CD4-positive, alpha-beta T cell (primary cell): ENCODE results near the gene SAE1. TPM values are rescaled to one million over a fixed set of nuclear protein-coding genes. Genes with fewer than 3 reads are reported as not detected.
A peak's percentile ranks its signal among the peaks of the same experiment; 100 is the strongest.

Source experiments
- ATAC-seq: fragments of 200-7000 bp; cut with Tn5 transposase; one replicate; pipeline ENCODE4 v1.10.0; 2022; ENCODE audit warnings: mild to moderate bottlenecking; ENCODE audit not compliant: poor library complexity
- CTCF ChIA-PET: fragments of 350-600 bp; sonication (Branson Sonifier 250); formaldehyde crosslinking; loops from one replicate; lab custom pipeline; 2021; ENCODE audit warnings: antibody characterized with exemption, inconsistent platforms; lab: Charles Lee
- POLR2A ChIA-PET: fragments of 350-600 bp; sonication (Branson Sonifier 250); formaldehyde crosslinking; loops from one replicate; lab custom pipeline; 2021; ENCODE audit warnings: antibody characterized with exemption, inconsistent platforms; lab: Charles Lee
- DNase-seq, 14 experiments: peaks; one replicate each; pipeline ENCODE4 v3.0.0-alpha.2; 2013 to 2020; ENCODE audit warnings: mixed read lengths in 2 of 14
- H3K27ac ChIP-seq, 2 donors: one replicate each; pipeline versions ENCODE4 v1.5.1 to v1.7.0; 2013; ENCODE audit warnings: low read length in 2 of 2, low read depth in 1 of 2, mild to moderate bottlenecking in 1 of 2
- H3K27me3 ChIP-seq, 2 experiments: 1 replicate in 1 of 2; 2 replicates in 1 of 2; pipeline versions ENCODE4 v1.6.1 to v1.7.0; 2013; ENCODE audit warnings: low read length in 2 of 2, control low read depth in 1 of 2, mild to moderate bottlenecking in 1 of 2, moderate library complexity in 1 of 2; ENCODE audit not compliant: insufficient read depth in 2 of 2, control insufficient read depth in 1 of 2
- H3K36me3 ChIP-seq: one replicate; pipeline ENCODE4 v1.6.1; 2013; ENCODE audit warnings: low read length, control low read depth; ENCODE audit not compliant: insufficient read depth
- H3K4me1 ChIP-seq: one replicate; pipeline ENCODE4 v1.6.1; 2013; ENCODE audit warnings: low read length, control low read depth; ENCODE audit not compliant: insufficient read depth
- H3K4me3 ChIP-seq: one replicate; pipeline ENCODE4 v1.5.1; 2013; ENCODE audit warnings: mild to moderate bottlenecking, low read length, moderate library complexity
- H3K9me3 ChIP-seq, 2 experiments: 1 replicate in 1 of 2; 2 replicates in 1 of 2; pipeline versions ENCODE4 v1.6.1 to v1.7.0; 2013; ENCODE audit warnings: low read length in 2 of 2, mild to moderate bottlenecking in 2 of 2, control low read depth in 1 of 2, moderate library complexity in 1 of 2; ENCODE audit not compliant: control insufficient read depth in 1 of 2, insufficient read depth in 1 of 2
- H3K27ac Mint-ChIP-seq: one replicate; pipeline ENCODE4 v1.8.0; 2020; ENCODE audit warnings: mixed read lengths
- H3K27me3 Mint-ChIP-seq: one replicate; pipeline ENCODE4 v1.8.0; 2021; ENCODE audit warnings: mixed read lengths
- H3K36me3 Mint-ChIP-seq: one replicate; pipeline ENCODE4 v1.8.0; 2021; ENCODE audit warnings: low read depth, mixed read lengths
- H3K4me1 Mint-ChIP-seq: one replicate; pipeline ENCODE4 v1.8.0; 2021; ENCODE audit warnings: low read depth, mixed read lengths
- H3K4me3 Mint-ChIP-seq: one replicate; pipeline ENCODE4 v1.8.0; 2020; ENCODE audit warnings: mild to moderate bottlenecking, mixed read lengths
- H3K9me3 Mint-ChIP-seq: one replicate; pipeline ENCODE4 v1.8.0; 2020; ENCODE audit warnings: mixed read lengths
- intact Hi-C, 2 experiments: fragments of 100-400 bp; cut with DNase I in 1 of 2; cut with micrococcal nuclease in 1 of 2; formaldehyde crosslinking; loops; one replicate each; pipeline versions ENCODE4 v1.15.1 to v1.9.0; 2023 to 2025; cut with DNase I, micrococcal nuclease
- total RNA-seq, 174 experiments: library from RNA in 2 of 174; stranded (reverse) in 2 of 174; gene quantifications; one replicate each; pipeline ENCODE4 v1.2.3 and lab custom pipeline; 2021 to 2026
- TF ChIP-seq, protein P1 (sequence below): fragments of 200-600 bp; IDR thresholded peaks from one replicate; pipeline ENCODE4 v1.8.0; 2022; ENCODE audit warnings: antibody characterized with exemption, mild to moderate bottlenecking

The SAE1 gene
- total RNA-seq, 2 experiments from 2014 or later, result 29.6 to 30.9 TPM

DNA sequence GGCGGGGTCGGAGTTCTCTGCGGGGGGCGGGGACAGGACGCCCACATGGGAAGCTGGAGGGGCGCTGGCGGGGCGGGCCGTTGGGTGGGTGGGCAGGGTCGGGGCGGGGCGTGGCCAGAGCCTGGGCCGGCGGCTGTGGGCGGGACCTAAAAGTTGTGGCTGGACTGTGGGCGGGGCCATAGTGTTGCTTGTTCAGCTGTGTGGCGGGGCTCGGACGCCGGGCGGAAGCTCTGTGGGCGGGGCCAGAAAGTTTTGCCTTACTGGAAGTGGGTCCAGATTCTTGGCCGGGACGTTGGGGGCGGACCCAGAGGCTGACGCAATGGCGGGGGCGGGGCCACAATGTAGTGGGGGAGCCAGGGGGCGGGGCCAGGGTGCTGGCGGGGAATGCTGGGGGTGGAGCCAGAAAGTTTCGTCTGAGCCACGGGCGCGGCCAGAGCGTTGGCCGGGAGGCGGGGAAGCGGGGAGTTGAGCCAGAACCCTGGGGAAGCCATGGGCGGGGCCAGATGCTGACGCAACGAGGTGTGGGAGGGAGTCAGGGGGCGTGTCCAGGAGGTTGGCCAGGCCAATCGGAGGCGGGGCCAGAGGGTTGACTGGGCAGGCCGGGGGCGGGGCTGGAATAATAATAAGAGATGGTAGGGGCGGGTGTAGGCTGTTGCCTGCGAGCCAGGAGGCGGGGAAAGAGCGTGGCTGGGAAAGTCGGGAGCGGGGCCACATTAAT lies 126.2 kb downstream of the SAE1 start:
- ChIA-PET POLR2A (interaction anchor here (0.6 to 2.7 kb wide), 23 partner anchors 10 to 343 kb away, joined by 3 to 124 read pairs (median 6); partner anchors contain the start of genes INAFM1, MEIS3, SAE1 and ZC3H4), CTCF (interaction anchor here (1.3 to 2.4 kb wide), 6 partner anchors 13 to 107 kb away, joined by 3 to 17 read pairs (median 6); partner anchors contain the start of genes DHX34 and INAFM1)
- TF ChIP-seq, protein P1, sequence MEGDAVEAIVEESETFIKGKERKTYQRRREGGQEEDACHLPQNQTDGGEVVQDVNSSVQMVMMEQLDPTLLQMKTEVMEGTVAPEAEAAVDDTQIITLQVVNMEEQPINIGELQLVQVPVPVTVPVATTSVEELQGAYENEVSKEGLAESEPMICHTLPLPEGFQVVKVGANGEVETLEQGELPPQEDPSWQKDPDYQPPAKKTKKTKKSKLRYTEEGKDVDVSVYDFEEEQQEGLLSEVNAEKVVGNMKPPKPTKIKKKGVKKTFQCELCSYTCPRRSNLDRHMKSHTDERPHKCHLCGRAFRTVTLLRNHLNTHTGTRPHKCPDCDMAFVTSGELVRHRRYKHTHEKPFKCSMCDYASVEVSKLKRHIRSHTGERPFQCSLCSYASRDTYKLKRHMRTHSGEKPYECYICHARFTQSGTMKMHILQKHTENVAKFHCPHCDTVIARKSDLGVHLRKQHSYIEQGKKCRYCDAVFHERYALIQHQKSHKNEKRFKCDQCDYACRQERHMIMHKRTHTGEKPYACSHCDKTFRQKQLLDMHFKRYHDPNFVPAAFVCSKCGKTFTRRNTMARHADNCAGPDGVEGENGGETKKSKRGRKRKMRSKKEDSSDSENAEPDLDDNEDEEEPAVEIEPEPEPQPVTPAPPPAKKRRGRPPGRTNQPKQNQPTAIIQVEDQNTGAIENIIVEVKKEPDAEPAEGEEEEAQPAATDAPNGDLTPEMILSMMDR, result no peak
- H3K36me3 ChIP-seq, result peaks cover 34% of the 10 kb centered on the region
- peak overlapping the region; percentile 69 to 91 for H3K27ac ChIP-seq
- ATAC-seq (peak; percentile 77), DNase-seq (peak; percentile 96 to 100 (median 98))
- Mint-ChIP-seq H3K27me3 (no peaks in the 10 kb centered on the region), H3K4me3 (peak overlapping the region; percentile 84), H3K36me3 (peaks cover 52% of the 10 kb centered on the region), H3K27ac (peak overlapping the region; percentile 97), H3K4me1 (peaks cover 39% of the 10 kb centered on the region), H3K9me3 (no peaks in the 10 kb centered on the region)
- H3K27me3 ChIP-seq, result no peaks in the 10 kb centered on the region
- peaks cover 30% of the 10 kb centered on the region for H3K4me1 ChIP-seq
- peaks cover 0 to 7% of the 10 kb centered on the region in 2 experiments for H3K9me3 ChIP-seq
- H3K4me3 ChIP-seq, result peak overlapping the region; percentile 72
- intact Hi-C loops, result loop anchor here (1.0 to 10.0 kb wide), 6 partner anchors 16 to 472 kb away; partner anchors contain the start of genes AP2S1 (in 1 of the 2), ARHGAP35 (in 1 of the 2), BBC3 (in 1 of the 2) and INAFM1 (in 1 of the 2)

DNA sequence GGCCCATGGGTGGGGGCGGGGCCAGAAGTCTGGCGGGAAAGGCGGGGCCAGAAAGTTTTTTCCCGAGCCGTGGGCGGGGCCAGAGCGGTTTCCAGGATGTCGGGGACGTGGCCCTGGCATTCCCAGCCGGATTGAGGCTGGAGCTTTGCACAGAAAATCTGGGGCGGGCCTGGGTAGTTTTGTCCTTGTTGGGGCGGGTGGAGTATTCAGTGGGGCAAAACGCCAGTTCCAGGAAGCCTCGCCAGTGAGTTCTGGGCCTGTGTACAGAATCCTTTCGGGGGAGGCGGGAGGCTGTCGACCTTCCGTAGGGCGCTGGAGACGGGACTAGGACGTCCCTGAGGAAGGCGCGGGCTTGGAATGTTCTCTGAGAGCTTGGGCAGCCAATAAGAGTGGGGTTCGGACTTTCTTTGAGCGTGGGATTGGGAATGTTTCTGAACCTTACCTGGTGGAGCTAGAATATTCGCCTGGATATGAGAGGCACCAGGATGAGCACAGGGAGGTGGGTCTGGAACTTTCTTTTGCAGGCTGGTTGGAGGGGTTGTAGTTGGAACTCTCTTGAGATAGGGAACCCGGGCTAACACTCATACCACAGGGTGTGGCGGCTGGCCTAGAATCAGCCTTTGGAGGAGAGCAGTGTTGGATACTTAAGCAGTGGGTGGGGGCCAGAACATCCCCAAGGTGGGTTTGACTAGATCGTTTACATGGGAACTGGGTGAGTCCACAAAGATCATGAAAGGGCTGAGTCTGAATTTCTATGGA lies 127.0 kb downstream of the SAE1 start:
- Histone ChIP-seq H3K27me3 (no peaks in the 10 kb centered on the region), H3K36me3 (peaks cover 37% of the 10 kb centered on the region), H3K4me3 (peak overlapping the region; percentile 72), H3K27ac (peak overlapping the region; percentile 69 to 91), H3K9me3 (peaks cover 0 to 7% of the 10 kb centered on the region in 2 experiments), H3K4me1 (peaks cover 30% of the 10 kb centered on the region)
- TF ChIP-seq, protein P1, result no peak
- ChIA-PET POLR2A (interaction anchor here (0.8 to 2.7 kb wide), 8 partner anchors 11 to 342 kb away, joined by 3 to 124 read pairs (median 10); partner anchors contain the start of genes INAFM1 and ZC3H4), CTCF (interaction anchor here (1.3 to 2.4 kb wide), 4 partner anchors 13 to 91 kb away, joined by 3 to 17 read pairs (median 6); partner anchors contain the start of genes DHX34 and INAFM1)
- intact Hi-C loops, result loop anchor here (1.0 to 10.0 kb wide), 5 partner anchors 16 to 473 kb away; partner anchors contain the start of genes AP2S1 (in 1 of the 2), ARHGAP35 (in 1 of the 2), INAFM1 (in 1 of the 2) and SLC1A5 (in 1 of the 2)
- DNase-seq (no peak), ATAC-seq (no peak)
- Mint-ChIP-seq H3K4me1 (peaks cover 39% of the 10 kb centered on the region), H3K4me3 (peak overlapping the region; percentile 84), H3K27me3 (no peaks in the 10 kb centered on the region), H3K36me3 (peaks cover 57% of the 10 kb centered on the region), H3K27ac (peak overlapping the region; percentile 97), H3K9me3 (no peaks in the 10 kb centered on the region)

DNA sequence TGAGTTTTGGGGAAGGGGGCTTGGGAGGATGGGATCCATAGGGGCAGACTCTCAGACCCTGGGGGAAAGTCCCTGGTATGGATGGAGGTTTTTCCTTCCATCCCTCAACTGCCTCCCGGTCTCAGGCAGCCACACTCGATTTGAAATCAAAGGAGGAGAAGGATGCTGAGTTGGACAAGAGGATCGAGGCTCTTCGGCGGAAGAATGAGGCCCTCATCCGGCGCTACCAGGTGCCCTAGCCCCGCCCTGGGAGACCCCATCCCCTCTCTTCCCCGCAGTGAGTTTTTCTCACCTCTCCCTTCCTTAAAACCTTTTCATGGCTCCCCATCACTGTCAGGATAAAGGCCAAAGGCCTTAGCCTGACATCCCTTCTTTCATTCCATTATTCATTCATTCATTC lies 127.8 kb downstream of the SAE1 start:
- peaks cover 0 to 7% of the 10 kb centered on the region in 2 experiments for H3K9me3 ChIP-seq
- TF ChIP-seq, protein P1, result no peak
- CTCF ChIA-PET, result interaction anchor here (1.0 kb wide), 1 partner anchor 15 kb away, joined by 3 read pairs; no protein-coding TSS in a partner anchor
- POLR2A ChIA-PET, result interaction anchor here (3.3 kb wide), 1 partner anchor 16 kb away, joined by 13 read pairs; the partner anchor contains the start of gene INAFM1
- Mint-ChIP-seq H3K27me3 (no peaks in the 10 kb centered on the region), H3K27ac (peak overlapping the region; percentile 97), H3K4me1 (peaks cover 39% of the 10 kb centered on the region), H3K4me3 (peak overlapping the region; percentile 84), H3K36me3 (peaks cover 64% of the 10 kb centered on the region), H3K9me3 (no peaks in the 10 kb centered on the region)
- intact Hi-C loops, result loop anchor here (5.0 to 10.0 kb wide), 3 partner anchors 396 to 474 kb away; partner anchors contain the start of genes AP2S1 (in 1 of the 2), ARHGAP35 (in 1 of the 2) and SLC1A5 (in 1 of the 2)
- H3K27me3 ChIP-seq, result no peaks in the 10 kb centered on the region
- H3K4me1 ChIP-seq, result peaks cover 30% of the 10 kb centered on the region
- DNase-seq (no peak), ATAC-seq (no peak)
- peaks cover 45% of the 10 kb centered on the region for H3K36me3 ChIP-seq
- no peak overlapping the region for H3K4me3 ChIP-seq
- no peak overlapping the region for H3K27ac ChIP-seq
